ENCODE data around the gene CSMD2. TPM values are rescaled to one million over a fixed set of nuclear protein-coding genes. Genes with fewer than 3 reads are reported as not detected.

The CSMD2 gene
- polyA plus RNA-seq, 1 of the 3 experiments (the other 2 are of a cell fraction), result not detected

GRCh38 chr1:33916786-33917185, 248.2 kb downstream of the CSMD2 start:
- DNase-seq, result no peak
- Histone ChIP-seq H3K27ac (ENCODE audit: low read depth in 2 of 2, low read length in 1 of 2) (no peak overlapping the region), H3K9me3 (no peaks in the 10 kb centered on the region), H3F3A (replicated peaks; ENCODE audit: insufficient read depth) (no peaks in the 10 kb centered on the region), H2AFZ (ENCODE audit: low read depth) (no peak overlapping the region), H3K79me2 (ENCODE audit: insufficient read depth) (no peaks in the 10 kb centered on the region), H3K9ac (no peak overlapping the region), H3K36me3 (replicated peaks in 1 of 2; ENCODE audit: control insufficient read depth in 1 of 2, insufficient read depth in 2 of 2, low read length in 1 of 2) (no peaks in the 10 kb centered on the region), H3K9me2 (no peaks in the 10 kb centered on the region), H3K27me3 (ENCODE audit: insufficient read depth) (no peaks in the 10 kb centered on the region), H3K4me1 (ENCODE audit: control insufficient read depth in 1 of 2, insufficient read depth in 2 of 2, low read depth in 1 of 2, low read length in 1 of 2) (no peaks in the 10 kb centered on the region), H3K4me3 (ENCODE audit: low read depth in 2 of 2, low read length in 1 of 2) (no peak overlapping the region), H4K20me1 (ENCODE audit: insufficient read depth) (no peaks in the 10 kb centered on the region), H3K4me2 (no peak overlapping the region)
- POLR2A ChIA-PET, result no interaction called here
- TF ChIP-seq NRF1 (IDR thresholded peaks at IDR 0.05; ENCODE audit: low read depth, low read length) (no peak), ZBTB33 (IDR thresholded peaks at IDR 0.05; ENCODE audit: borderline replicate concordance, low read depth) (no peak), YY1 (IDR thresholded peaks at IDR 0.05; ENCODE audit: low read depth) (no peak), TAF1 (IDR thresholded peaks at IDR 0.05; ENCODE audit: borderline replicate concordance, low read depth, low read length) (no peak), EZH2phosphoT487 (IDR thresholded peaks at IDR 0.05; ENCODE audit: borderline replicate concordance, low read depth) (no peak), FOXJ3 (CRISPR knock-in tag; IDR thresholded peaks at IDR 0.05) (no peak), SMC3 (IDR thresholded peaks at IDR 0.05; ENCODE audit: low read depth, low read length) (no peak), FOSL2 (IDR thresholded peaks at IDR 0.05; ENCODE audit: borderline replicate concordance, low read depth) (no peak), MEF2A (IDR thresholded peaks at IDR 0.05; ENCODE audit: borderline replicate concordance, low read depth) (no peak), SIN3A (IDR thresholded peaks at IDR 0.05; ENCODE audit: borderline replicate concordance, low read depth, low read length) (no peak), IRF3 (IDR thresholded peaks at IDR 0.05; ENCODE audit: low read depth, low read length) (no peak), RFX5 (IDR thresholded peaks at IDR 0.05; ENCODE audit: low read length) (no peak), PBX3 (IDR thresholded peaks at IDR 0.05) (no peak), FOXM1 (IDR thresholded peaks at IDR 0.05; ENCODE audit: low read depth) (no peak), GABPA (IDR thresholded peaks at IDR 0.05; ENCODE audit: low read depth) (no peak), POLR2AphosphoS5 (IDR thresholded peaks at IDR 0.05; ENCODE audit: low read depth, low read length) (no peak), GATA2 (CRISPR knock-in tag; IDR thresholded peaks at IDR 0.05) (no peak), TCF12 (IDR thresholded peaks at IDR 0.05) (no peak)
- TF ChIP-seq, protein P1, sequence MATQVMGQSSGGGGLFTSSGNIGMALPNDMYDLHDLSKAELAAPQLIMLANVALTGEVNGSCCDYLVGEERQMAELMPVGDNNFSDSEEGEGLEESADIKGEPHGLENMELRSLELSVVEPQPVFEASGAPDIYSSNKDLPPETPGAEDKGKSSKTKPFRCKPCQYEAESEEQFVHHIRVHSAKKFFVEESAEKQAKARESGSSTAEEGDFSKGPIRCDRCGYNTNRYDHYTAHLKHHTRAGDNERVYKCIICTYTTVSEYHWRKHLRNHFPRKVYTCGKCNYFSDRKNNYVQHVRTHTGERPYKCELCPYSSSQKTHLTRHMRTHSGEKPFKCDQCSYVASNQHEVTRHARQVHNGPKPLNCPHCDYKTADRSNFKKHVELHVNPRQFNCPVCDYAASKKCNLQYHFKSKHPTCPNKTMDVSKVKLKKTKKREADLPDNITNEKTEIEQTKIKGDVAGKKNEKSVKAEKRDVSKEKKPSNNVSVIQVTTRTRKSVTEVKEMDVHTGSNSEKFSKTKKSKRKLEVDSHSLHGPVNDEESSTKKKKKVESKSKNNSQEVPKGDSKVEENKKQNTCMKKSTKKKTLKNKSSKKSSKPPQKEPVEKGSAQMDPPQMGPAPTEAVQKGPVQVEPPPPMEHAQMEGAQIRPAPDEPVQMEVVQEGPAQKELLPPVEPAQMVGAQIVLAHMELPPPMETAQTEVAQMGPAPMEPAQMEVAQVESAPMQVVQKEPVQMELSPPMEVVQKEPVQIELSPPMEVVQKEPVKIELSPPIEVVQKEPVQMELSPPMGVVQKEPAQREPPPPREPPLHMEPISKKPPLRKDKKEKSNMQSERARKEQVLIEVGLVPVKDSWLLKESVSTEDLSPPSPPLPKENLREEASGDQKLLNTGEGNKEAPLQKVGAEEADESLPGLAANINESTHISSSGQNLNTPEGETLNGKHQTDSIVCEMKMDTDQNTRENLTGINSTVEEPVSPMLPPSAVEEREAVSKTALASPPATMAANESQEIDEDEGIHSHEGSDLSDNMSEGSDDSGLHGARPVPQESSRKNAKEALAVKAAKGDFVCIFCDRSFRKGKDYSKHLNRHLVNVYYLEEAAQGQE (IDR thresholded peaks at IDR 0.05; ENCODE audit: low read depth, low read length), result no peak
- TF ChIP-seq, protein P2, sequence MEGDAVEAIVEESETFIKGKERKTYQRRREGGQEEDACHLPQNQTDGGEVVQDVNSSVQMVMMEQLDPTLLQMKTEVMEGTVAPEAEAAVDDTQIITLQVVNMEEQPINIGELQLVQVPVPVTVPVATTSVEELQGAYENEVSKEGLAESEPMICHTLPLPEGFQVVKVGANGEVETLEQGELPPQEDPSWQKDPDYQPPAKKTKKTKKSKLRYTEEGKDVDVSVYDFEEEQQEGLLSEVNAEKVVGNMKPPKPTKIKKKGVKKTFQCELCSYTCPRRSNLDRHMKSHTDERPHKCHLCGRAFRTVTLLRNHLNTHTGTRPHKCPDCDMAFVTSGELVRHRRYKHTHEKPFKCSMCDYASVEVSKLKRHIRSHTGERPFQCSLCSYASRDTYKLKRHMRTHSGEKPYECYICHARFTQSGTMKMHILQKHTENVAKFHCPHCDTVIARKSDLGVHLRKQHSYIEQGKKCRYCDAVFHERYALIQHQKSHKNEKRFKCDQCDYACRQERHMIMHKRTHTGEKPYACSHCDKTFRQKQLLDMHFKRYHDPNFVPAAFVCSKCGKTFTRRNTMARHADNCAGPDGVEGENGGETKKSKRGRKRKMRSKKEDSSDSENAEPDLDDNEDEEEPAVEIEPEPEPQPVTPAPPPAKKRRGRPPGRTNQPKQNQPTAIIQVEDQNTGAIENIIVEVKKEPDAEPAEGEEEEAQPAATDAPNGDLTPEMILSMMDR (IDR thresholded peaks at IDR 0.05), result no peak
- WGBS (ENCODE audit: low lambda C conversion rate), result 44% methylated on average over 11 of the region's 11 CpGs
- CTCF ChIA-PET, result interaction anchor here (1.1 kb wide), 1 partner anchor 97 kb away, joined by 3 read pairs; no protein-coding TSS in a partner anchor
